HG03066 (cell line): ENCODE data around the gene EPHA8.

ENCODE experiments used
- ATAC-seq: cut with Tn5 transposase; IDR thresholded peaks from one replicate; pipeline ENCODE4 v1.9.1; 2021; ENCODE audit warnings: low read depth; ENCODE audit not compliant: unreplicated experiment

Gene EPHA8

GRCh38 chr1:22535399-22535798, 27.9 kb upstream of the EPHA8 start:
- no peak for ATAC-seq

- no peak for ATAC-seq
Observed at GRCh38 chr1:22536506-22536905, 26.8 kb upstream of the EPHA8 start.

- no peak for ATAC-seq
Observed at GRCh38 chr1:22537441-22538139, 25.7 kb upstream of the EPHA8 start.

- no peak for ATAC-seq
Observed at GRCh38 chr1:22539510-22540118, 23.7 kb upstream of the EPHA8 start.

GRCh38 chr1:22540337-22540736, 23.0 kb upstream of the EPHA8 start:
- ATAC-seq, result no peak

GRCh38 chr1:22542886-22543285, 20.4 kb upstream of the EPHA8 start:
- no peak for ATAC-seq

GRCh38 chr1:22543679-22544078, 19.6 kb upstream of the EPHA8 start:
- no peak for ATAC-seq

- no peak for ATAC-seq
Observed at GRCh38 chr1:22544606-22545005, 18.7 kb upstream of the EPHA8 start.

GRCh38 chr1:22545141-22545540, 18.1 kb upstream of the EPHA8 start:
- no peak for ATAC-seq

- no peak for ATAC-seq
Observed at GRCh38 chr1:22547186-22547817, 16.0 kb upstream of the EPHA8 start.

- ATAC-seq, result no peak
Observed at GRCh38 chr1:22547818-22548462, 15.3 kb upstream of the EPHA8 start.

GRCh38 chr1:22550021-22550420, 13.3 kb upstream of the EPHA8 start:
- ATAC-seq, result no peak

- no peak for ATAC-seq
Observed at GRCh38 chr1:22551591-22551990, 11.7 kb upstream of the EPHA8 start.

GRCh38 chr1:22552021-22552420, 11.3 kb upstream of the EPHA8 start:
- no peak for ATAC-seq

- no peak for ATAC-seq
Observed at GRCh38 chr1:22553104-22553880, 10.0 kb upstream of the EPHA8 start.

- no peak for ATAC-seq
Observed at GRCh38 chr1:22553991-22554522, 9.2 kb upstream of the EPHA8 start.

GRCh38 chr1:22555371-22555656, 8.0 kb upstream of the EPHA8 start:
- ATAC-seq, result no peak

GRCh38 chr1:22556391-22557104, 6.7 kb upstream of the EPHA8 start:
- ATAC-seq, result no peak

- no peak for ATAC-seq
Observed at GRCh38 chr1:22557341-22557950, 5.8 kb upstream of the EPHA8 start.
